Nephron (organoid): Measurements from ENCODE around the gene SHANK1.
"Not testable (repeated sequence)": the region's sequence is repeated elsewhere in the genome, so short reads cannot be mapped to it uniquely, and the experiment has no call there.

Source experiments
- H3K27ac Mint-ChIP-seq, 3 experiments: 2 replicates each; pipeline ENCODE4 v1.8.0; 2020; ENCODE audit warnings: mixed read lengths in 3 of 3, mild to moderate bottlenecking in 2 of 3, moderate library complexity in 1 of 3
- H3K27me3 Mint-ChIP-seq: 2 replicates; pipeline ENCODE4 v1.8.0; 2021; ENCODE audit warnings: low read depth, mild to moderate bottlenecking, moderate library complexity, mixed read lengths
- H3K36me3 Mint-ChIP-seq: 2 replicates; pipeline ENCODE4 v1.8.0; 2020; ENCODE audit warnings: low read depth, mixed read lengths
- H3K4me1 Mint-ChIP-seq: 2 replicates; pipeline ENCODE4 v1.8.0; 2020; ENCODE audit warnings: mixed read lengths
- H3K4me3 Mint-ChIP-seq, 3 experiments: 2 replicates each; pipeline ENCODE4 v1.8.0; 2020; ENCODE audit warnings: mild to moderate bottlenecking in 3 of 3, mixed read lengths in 3 of 3, moderate library complexity in 2 of 3
- H3K9me3 Mint-ChIP-seq: 2 replicates; pipeline ENCODE4 v1.8.0; 2020; ENCODE audit warnings: mixed read lengths
- TF ChIP-seq, protein P1 (sequence below), 3 experiments: fragments of 200-600 bp; sonication (generic); IDR thresholded peaks; one replicate each; pipeline ENCODE4 v1.5.0; 2021; ENCODE audit warnings: antibody characterized with exemption in 3 of 3; ENCODE audit not compliant: unreplicated experiment in 3 of 3

The SHANK1 gene

DNA sequence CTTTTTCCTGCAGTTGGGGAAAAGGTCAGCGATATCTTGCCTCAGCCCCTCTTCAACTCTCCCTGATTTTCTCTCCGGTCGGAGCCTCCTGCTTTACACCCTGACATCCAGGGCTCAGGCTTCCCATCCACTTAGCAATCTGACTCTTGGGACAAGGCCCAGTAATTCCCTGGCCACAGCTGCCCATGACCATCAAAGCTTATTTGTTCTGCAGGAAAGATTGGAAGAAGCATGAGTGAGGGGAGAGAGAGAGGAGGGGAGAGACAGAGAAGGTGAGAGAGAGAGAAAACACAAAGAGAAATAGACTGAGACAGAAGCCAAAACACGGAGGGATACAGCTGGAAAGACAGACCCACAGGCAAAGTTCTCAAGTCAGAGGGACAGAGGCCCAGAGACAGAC lies 93.6 kb downstream of the SHANK1 start:
- H3K4me3 Mint-ChIP-seq = no peak overlapping the region
- TF ChIP-seq, protein P1, sequence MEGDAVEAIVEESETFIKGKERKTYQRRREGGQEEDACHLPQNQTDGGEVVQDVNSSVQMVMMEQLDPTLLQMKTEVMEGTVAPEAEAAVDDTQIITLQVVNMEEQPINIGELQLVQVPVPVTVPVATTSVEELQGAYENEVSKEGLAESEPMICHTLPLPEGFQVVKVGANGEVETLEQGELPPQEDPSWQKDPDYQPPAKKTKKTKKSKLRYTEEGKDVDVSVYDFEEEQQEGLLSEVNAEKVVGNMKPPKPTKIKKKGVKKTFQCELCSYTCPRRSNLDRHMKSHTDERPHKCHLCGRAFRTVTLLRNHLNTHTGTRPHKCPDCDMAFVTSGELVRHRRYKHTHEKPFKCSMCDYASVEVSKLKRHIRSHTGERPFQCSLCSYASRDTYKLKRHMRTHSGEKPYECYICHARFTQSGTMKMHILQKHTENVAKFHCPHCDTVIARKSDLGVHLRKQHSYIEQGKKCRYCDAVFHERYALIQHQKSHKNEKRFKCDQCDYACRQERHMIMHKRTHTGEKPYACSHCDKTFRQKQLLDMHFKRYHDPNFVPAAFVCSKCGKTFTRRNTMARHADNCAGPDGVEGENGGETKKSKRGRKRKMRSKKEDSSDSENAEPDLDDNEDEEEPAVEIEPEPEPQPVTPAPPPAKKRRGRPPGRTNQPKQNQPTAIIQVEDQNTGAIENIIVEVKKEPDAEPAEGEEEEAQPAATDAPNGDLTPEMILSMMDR (IDR thresholded peaks at IDR 0.05; ENCODE audit: unreplicated experiment in 3 of 3) = no peak
- H3K27ac Mint-ChIP-seq = no peak overlapping the region
- no peaks in the 10 kb centered on the region for H3K27me3 Mint-ChIP-seq
- no peaks in the 10 kb centered on the region for H3K36me3 Mint-ChIP-seq
- H3K4me1 Mint-ChIP-seq = peaks cover 5% of the 10 kb centered on the region
- no peaks in the 10 kb centered on the region for H3K9me3 Mint-ChIP-seq

DNA sequence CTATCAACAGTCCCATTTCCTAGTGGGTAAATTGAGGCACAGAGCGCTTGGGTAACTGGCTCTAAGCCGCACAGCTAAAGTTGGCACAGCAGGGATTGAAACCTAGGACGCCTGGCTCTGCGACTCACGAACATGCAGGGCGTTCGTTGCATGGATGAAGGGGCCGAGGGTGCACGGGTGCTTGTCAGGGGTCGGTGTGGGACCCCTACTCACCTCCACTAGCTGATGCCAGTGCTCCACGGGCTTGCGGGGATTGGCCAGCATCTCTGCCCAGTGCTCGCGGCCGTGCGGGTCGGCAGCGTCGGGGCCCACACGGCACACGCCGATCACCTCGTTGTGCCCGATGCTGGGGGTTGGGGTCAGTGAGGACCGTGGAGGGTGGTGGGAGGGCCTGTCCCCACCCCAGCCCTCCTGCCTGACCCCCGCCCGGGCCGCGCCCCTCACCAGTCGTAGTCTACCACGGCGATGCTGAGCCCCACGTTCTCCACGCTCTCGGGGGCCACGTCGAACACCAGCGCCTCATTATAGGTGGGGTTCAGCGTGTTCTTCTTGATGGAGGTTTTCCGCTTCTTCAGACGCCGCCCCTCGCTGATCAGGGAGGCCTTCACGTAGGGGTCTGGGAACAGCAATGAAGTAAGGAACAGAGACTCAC lies 94.5 kb downstream of the SHANK1 start:
- TF ChIP-seq, protein P1 (IDR thresholded peaks at IDR 0.05; ENCODE audit: unreplicated experiment in 3 of 3) = no peak
- Mint-ChIP-seq H3K4me1 (peaks cover 5% of the 10 kb centered on the region), H3K27me3 (no peaks in the 10 kb centered on the region), H3K4me3 (no peak overlapping the region), H3K36me3 (no peaks in the 10 kb centered on the region), H3K27ac (no peak overlapping the region), H3K9me3 (no peaks in the 10 kb centered on the region)

DNA sequence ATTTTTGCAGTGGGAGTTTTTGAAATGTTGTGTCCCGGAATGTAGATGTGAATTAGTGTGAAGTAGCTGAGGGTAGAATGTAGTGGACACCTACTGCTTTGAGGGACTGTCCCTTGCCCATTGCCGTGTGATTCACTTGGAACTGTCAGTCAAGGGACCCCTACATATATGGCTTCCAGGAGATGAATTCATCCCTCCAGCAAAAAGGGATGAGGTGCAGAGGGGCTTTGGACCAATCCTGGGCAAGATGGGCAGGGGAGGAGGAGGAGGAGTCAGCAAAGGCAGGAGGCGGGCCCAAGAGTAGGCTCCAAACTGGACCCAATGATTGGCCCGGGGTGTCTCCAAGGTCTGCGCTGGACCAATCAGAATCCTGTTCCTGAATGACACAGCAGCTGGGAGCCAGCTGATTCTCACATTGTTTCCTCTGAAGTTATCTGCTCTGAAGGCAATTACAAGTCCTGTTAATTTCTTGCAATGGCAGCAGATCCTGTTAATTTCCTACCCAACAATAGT lies 99.2 kb downstream of the SHANK1 start:
- not testable (repeated sequence) for H3K4me1 Mint-ChIP-seq, H3K4me3 Mint-ChIP-seq, H3K9me3 Mint-ChIP-seq, H3K36me3 Mint-ChIP-seq, H3K27ac Mint-ChIP-seq
- peaks cover 14% of the 10 kb centered on the region for H3K27me3 Mint-ChIP-seq

DNA sequence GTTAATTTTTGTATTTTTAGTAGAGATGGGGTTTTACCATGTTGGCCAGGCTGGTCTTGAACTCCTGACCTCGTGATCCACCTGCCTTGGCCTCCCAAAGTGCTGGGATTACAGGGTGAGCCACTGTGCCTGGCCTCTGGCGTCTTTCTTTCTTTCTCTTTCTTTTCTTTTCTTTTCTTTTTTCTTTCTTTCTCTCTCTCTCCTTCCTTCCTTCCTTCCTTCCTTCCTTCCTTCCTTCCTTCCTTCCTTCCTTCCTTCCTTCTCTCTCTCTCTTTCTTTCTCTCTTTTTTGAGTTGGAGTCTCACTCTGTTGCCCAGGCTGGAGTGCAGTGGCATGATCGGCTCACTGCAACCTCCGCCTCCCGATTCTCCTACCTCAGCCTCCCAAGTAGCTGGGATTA lies 100.4 kb downstream of the SHANK1 start:
- not testable (repeated sequence) for H3K27ac Mint-ChIP-seq, H3K4me3 Mint-ChIP-seq, H3K4me1 Mint-ChIP-seq, H3K9me3 Mint-ChIP-seq, H3K36me3 Mint-ChIP-seq
- peaks cover 14% of the 10 kb centered on the region for H3K27me3 Mint-ChIP-seq

DNA sequence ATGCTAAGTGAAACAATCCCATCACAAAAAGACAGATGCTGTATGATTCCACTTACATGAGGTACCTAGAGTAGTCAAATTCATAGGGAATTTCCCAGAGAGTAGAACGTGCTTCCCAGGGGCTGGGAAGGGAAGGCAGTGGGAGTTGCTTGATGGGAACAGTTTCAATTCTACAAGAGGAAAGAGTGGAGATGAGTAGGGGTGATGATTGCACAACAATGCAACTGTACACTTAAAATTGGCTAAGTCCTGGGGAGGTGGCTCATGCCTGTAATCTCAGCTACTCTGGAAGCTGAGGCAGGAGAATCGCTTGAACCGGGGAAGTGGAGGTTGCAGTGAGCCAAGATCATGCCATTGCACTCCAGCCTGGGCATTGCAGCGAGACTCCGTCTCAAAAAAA lies 101.2 kb downstream of the SHANK1 start:
- H3K4me3 Mint-ChIP-seq, H3K9me3 Mint-ChIP-seq, H3K36me3 Mint-ChIP-seq, H3K4me1 Mint-ChIP-seq, H3K27ac Mint-ChIP-seq: not testable (repeated sequence)
- peaks cover 14% of the 10 kb centered on the region for H3K27me3 Mint-ChIP-seq

DNA sequence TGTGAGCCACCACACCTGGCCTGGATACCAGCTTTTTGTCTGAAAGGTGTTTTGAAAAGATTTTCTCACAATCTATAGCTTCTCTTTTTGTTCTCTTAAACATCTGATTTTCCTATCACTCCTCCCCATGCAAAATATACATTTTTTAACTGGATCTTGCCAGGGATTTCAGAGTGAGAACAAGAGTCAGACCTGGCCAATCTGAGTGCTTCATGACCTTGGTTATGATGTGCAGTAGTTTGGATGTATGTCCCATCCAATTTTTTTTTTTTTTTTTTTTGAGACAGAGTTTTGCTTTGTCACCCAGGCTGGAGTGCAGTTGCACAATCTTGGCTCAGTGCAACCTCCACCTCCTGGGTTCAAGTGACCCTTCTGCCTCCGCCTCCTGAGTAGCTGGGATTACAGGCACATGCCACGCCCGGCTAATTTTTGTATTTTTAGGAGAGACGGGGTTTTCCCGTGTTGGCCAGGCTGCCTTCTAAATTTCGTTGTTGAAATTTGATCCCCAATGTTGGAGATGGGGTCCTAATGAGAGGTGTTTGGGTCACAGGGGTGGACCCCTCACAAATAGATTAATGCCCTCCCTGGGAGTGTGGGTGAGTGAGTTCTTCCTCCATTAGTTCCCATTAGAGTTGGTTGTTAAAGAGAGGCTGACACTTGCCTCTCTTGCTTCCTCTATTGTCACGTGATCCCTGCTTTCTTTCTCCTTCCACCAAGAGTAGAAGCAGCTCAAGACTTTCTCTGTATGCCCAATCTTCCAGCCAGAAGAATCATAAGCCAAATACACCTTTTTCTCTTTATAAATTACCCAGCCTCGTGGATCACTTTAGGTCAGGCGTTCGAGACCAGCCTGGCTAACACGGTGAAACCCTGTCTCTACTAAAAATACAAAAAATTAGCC lies 106.8 kb downstream of the SHANK1 start:
- H3K27me3 Mint-ChIP-seq = peaks cover 37% of the 10 kb centered on the region
- H3K27ac Mint-ChIP-seq, H3K4me3 Mint-ChIP-seq, H3K36me3 Mint-ChIP-seq, H3K4me1 Mint-ChIP-seq: not testable (repeated sequence)
- H3K9me3 Mint-ChIP-seq = peaks cover 11% of the 10 kb centered on the region
